GM19238 (cell line): ENCODE measurements around the gene POU3F1.
A peak's percentile ranks its signal among the peaks of the same experiment; 100 is the strongest.

Experiments used
- DNase-seq: peaks from one replicate; pipeline ENCODE4 v3.0.0; 2011; ENCODE audit warnings: low spot score; ENCODE audit not compliant: insufficient read length

POU3F1 gene

DNA sequence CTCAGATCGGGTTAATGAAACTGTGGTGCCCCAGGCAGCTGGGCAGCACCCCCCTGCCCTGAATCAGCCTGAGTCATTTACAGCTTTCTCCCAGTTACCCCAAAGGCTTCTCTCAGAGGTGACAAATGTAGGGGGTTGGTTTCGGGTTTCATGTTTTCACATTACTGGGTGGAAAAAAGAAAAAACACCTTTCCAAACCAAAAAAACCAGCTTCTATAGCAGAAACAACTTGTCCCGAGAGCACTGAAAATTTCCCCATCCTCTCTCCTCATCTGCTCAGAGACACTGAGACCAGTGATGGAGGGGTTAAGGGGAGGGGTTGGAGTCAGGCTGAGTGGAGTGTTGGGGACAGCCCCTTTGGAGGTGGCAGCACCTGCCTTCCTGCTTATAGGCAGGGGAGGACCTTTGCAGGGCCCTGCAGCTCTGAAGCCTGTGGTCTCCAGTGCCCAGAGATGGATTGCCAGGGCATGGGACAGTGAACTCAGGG, 18.4 kb downstream of the POU3F1 start:
- peak; percentile 72 for DNase-seq

DNA sequence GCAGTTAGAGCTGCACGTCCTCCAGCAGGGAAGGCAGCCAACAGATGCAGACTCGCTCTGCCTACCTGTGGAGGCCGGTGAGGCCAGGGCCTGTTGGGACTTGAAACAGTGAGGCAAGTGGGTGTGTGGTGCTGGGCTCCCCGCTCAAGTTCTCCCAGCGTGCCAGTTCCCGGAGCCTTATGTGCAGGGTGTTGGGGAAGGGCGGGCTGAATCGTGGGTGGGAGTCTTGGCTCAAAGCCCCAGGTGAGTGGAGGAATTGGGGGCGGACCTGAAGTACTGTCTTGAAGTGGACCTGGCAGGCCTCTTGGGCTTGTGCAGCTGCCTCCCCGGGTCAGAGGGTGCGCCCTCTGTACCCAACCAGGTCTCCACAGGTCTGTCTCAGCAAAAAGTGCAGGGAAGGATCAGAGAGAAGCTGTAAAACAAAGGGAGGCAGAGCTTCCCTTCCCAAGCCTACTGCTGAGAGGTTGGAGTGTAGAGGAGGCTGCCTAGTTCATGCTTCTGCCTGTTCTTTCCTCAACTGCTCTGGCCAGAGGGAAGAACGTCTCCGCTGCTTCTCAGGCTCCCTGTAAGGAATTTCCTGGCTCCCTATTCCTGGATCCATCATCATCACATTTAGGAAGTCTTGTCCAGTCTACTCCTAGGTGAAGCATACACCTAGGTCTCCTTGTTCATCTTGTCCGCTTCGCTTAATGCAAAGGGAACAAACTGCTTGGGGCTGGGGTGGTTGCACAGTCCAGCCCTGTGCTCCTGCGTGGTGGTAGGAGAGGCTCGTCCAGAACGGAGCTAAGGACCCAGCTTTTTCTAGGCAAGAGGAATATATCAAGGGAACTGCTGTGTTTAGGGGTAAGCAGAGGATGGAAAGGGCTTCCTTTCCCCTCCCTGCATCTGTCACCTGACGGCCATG, 19.1 kb downstream of the POU3F1 start:
- no peak for DNase-seq

DNA sequence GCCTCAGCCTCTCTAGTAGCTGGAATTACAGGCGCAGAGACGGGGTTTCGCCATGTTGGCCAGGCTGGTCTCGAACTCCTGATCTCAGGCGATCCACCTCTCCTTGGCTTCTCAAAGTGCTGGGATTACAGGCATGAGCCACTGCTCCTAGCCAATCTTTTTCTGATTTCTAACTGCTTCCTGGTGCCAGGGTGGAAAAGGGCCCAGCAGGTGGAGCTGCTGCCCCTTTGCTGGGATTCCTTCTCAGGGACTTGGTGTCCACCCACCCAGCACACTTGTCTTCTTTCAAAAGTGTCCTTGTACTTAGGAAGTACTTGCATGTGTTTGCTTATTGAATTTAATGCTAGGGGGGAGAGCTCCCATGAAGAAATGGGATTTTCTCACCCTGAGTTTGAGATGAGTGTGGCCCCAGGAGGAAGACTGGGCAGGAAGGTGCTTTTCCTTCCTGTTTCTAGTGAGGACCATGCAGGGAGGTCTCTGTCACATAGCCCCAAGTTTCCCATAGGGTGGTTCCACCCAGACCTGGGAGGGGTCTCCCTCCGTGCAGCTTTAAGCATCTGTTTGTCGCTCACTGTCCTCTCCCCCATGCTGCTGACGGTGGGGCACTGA, 19.9 kb downstream of the POU3F1 start:
- DNase-seq: no peak

- DNase-seq: no peak
These were observed 20.9 kb downstream of the POU3F1 start for GRCh38 chr1:38025664-38026063.

DNA sequence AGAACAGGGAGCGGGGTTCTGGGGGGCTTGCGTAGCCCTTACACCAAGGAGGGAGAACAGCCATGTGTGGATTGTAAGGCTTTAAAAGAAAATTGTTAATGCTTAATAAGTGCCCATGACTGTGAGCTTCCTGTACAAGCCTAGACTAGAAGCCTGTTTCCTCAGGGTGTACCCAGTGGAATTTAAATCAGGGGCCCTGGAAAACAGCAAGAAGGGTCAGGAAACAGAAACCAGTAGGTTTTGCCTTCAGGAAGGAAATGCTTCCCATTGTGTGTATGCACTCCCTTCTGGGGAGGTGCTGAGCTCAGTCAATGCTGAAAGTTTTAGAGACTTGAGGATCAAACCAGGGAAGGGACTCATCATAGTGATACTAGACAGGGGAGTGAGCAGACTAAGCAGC, 21.4 kb downstream of the POU3F1 start:
- DNase-seq: no peak

DNA sequence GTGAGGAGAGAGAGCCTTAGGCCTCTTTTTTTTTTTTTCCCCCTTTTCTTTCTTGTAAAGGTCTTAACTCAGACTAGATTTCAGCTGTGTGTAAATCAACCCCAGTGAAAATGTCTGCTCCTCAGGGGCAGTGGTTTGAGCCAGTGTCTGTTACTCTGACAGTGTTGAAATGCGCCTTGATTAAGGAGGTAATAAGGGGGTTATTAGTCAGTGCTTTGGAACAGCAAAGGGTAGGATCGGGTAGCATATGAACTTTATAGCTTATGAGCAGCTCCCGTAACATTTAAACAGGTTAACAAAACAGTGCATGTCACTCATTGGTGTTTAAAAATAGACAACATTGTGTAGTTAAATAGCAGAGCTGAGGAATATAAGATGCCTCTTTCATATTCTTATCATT, 23.8 kb downstream of the POU3F1 start:
- DNase-seq: no peak

DNA sequence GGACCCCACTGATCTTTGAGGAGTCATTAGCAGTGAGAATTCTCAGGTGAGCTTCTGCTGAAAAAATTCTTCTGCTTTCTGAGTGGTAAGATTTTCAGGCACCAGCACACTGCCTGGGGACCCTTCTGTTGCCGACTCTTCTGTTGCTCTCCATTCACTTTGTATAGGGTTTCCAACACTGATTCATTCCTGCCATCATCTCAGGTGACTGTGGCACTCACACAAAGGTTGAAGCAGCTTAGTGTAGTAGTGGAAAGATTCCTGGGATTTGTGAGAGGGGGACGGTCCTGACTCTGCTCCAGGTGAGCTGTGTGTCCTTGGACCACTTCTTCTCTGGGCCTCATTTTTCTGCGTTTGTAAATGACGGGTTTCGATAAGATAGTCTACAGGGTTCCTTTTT, 24.6 kb downstream of the POU3F1 start:
- DNase-seq: no peak

DNA sequence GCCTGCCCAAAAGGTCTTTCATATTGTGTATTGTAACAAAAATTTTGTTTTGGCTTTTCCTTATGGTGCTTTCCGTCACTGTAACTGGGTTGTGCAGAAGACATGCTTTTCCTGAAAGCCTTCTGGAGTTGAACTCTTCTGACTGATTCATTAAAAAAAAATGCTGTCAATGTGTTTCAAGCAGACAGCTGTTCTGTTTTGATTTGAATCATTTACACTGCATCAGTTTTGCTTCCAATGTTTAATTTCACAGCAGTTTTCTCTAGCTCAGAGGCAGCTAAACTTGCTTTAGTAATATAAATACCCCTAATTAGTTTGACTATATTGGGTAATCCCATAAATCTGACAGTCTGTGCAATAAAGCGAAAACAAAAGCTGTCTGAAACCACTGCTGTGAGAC, 26.2 kb downstream of the POU3F1 start:
- no peak for DNase-seq

DNA sequence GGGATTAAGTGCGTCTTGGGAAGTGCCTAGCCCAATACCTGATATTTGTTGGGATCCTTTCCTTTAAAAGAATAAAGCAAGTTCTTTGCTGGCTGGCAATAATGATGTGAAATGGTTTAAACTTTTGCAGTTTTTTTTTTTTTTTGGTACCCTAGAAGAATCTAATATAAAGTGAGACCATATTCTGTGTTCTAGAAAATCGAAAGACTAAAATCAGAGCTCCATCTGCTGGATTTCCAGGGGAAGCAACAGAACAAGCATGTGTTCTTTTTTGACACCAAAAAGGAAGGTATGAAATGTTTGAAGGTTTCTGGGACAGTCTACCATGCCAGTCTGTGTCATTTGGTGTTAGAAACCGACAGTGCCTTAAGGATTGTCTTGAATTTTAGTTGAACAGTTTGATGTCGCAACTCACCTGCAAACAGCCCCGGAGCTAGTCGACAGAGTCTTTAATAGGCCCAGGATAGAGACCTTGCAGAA, 27.7 kb downstream of the POU3F1 start:
- DNase-seq: no peak

DNA sequence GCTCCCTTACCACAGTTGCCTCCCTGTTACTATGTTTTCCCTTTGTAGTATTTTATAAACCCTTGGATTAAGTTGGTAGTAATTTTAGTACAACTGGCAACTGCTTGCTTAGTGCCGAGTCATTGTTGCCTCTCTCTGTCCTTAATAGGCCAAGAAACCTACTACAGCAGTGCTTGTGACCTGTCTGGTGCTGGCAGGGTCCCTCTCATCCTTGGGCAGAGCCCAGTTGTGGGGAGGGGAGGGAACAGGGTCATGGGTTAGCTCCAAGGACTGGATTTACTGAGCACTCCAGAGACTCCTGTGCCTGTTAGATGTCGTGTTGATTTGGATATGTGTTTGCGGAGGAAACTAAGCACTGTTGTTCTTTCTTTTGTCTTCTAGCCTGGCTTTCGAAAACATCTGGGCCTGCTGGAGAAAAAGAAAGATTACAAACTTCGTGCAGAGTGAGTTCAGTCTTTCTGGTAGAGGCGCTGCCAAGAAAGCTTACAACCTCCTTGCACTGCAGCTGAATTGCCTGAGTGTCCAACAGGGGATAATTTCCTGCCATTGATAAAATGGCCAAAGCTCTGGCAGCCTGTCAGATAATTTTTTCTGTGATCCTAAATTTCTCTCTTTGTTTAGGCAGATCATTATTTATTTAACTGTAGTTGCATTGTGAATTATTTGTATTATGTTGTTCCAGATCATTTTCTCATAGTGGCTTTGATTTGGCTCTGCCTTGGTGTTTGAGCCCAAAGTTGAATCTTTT, 30.4 kb downstream of the POU3F1 start:
- no peak for DNase-seq

DNA sequence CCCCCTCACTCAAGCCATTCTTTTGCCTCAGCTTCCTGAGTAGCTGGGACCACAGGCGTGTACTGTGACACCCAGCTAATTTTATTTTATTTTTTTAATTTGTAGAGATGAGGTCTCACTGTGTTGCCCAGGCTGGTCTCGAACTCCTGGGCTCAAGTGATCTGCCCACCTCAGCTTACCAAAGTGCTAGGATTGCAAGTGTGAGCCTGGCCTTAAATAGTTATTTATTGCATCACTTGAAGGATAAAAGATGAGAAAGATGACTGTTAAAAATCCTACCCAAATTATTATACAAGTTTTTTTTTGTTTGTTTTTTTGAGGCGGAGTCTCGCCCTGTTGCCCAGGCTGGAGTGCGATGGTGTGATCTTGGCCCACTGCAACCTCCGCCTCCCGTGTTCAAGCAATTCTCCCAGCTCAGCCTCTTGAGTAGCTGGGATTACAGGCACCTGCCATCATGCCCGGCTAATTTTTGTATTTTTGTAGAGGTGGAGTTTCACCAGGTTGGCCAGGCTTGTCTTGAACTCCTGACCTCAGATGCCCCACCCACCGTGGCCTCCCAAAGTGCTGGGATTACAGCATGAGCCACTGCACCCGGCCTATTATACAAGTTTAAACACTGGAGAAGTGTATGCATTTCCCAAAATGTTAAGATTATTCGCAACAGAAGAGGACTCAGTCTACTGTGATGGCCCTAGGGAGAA, 31.7 kb downstream of the POU3F1 start:
- DNase-seq: no peak

GRCh38 chr1:38014171-38014570, 32.4 kb downstream of the POU3F1 start:
- no peak for DNase-seq

GRCh38 chr1:38013227-38013622, 33.4 kb downstream of the POU3F1 start:
- no peak for DNase-seq

DNA sequence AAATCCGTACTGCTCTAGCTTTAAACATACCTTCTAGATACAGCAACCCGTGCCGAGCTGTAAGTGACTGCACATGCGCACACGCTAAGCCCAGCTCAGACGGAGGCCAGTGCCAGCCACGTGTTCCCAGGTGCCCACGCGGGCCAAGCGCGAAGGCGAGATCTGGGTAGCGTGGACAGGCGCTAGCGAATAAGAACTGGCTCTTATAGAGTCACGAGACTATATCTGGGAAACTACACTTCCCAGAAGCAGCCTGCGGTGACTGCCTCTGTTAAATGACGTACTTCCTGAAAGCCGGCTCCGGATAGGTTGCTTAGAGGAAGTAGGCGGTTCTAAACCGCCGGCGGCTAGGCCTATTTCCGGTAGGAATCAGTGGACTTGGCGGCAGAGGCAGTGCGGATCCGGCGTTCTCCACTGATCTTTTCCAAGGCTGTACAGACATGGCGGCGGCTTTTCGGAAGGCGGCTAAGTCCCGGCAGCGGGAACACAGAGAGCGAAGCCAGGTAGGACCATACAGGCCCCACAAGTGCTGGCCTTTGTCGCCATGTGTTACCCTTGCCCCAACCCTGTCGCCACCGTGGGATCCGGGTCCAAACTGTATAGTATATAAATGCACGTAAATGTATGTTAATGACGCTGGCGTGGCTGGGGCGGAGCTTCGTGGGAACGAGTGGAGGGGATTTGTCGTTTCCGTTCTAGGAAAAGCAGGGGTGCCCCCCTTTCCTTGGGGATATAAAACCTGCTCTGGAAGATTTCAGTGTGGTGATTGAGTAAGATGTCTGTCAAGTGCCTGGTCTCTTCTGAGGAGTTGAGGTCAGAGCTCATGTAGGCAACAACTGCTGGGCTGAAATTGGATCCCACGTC, 34.0 kb downstream of the POU3F1 start, which contains the start of gene UTP11:
TSS of gene UTP11 (plus strand) at position 372 of the 864 bp plus-strand sequence. CDS start at position 441, 69 bp downstream.
- DNase-seq: peak; percentile 90

DNA sequence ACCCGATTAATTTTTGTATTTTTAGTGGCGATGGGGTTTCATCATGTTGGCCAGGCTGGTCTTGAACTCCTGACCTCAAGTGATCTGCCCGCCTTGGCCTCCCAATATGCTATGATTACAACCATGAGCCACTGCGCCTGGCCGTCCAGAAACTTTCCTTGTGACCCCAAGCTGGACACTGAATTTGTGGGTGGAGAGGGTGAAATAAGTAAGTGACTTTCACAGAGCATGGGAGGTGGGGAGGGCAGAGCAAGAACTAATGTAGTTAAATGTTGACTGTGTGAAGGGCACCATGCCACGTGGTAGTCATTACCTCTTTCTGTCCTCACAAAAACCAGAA, 36.8 kb downstream of the POU3F1 start:
- DNase-seq: no peak

GRCh38 chr1:38009088-38009840, 37.3 kb downstream of the POU3F1 start:
- DNase-seq: no peak

DNA sequence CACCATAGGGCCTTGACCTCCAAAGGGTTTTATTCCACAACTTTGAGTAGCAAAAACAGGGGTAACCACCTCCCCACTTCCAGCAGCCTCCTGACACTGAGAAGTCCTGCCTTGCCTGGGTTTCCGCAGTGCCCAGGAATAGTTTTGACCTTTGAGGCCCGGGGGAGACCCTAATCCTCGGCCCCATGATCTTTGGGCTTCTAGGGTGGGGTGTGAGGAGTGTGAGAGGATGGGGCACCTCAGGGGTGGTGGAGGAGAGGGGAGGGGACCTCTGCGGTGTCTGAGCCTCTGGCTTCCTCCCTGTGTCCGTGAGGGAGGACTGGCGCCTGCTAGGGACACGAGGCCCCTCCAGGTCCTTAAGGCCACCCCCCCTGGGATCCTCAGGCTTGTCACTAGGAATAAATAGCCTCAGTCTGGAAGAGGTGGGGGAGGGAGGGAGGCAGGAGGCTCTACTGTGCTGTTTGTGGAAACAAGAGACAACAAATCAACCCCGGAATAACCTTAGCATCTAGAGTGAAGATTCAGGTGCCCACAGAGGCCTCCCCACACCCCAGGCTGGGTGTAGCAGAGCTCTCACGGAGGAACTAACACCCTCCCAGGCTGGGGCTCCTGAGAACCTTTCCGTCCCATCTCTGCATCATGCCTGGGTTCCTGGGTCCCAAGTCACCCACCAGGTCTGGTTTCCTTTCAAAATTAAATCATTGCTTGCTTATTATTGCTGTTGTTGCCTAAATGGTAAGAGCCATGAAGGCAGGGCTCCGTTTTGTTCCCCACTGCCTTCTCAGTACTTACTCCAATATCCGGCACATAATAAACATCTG, 40.4 kb downstream of the POU3F1 start:
- no peak for DNase-seq

- DNase-seq: no peak
These were observed 41.2 kb downstream of the POU3F1 start, which contains the start of gene FHL3 for GRCh38 chr1:38005195-38006007. Gene FHL3, minus strand, starts transcription at chr1:38005514. Its CDS starts 6,102 bp downstream, at chr1:37999412.
